Measurements from ENCODE around the gene PRDX3.
A peak's percentile ranks its signal among the peaks of the same experiment; 100 is the strongest.
"Not testable (repeated sequence)": the region's sequence is repeated elsewhere in the genome, so short reads cannot be mapped to it uniquely, and the experiment has no call there.

Gene PRDX3

DNA sequence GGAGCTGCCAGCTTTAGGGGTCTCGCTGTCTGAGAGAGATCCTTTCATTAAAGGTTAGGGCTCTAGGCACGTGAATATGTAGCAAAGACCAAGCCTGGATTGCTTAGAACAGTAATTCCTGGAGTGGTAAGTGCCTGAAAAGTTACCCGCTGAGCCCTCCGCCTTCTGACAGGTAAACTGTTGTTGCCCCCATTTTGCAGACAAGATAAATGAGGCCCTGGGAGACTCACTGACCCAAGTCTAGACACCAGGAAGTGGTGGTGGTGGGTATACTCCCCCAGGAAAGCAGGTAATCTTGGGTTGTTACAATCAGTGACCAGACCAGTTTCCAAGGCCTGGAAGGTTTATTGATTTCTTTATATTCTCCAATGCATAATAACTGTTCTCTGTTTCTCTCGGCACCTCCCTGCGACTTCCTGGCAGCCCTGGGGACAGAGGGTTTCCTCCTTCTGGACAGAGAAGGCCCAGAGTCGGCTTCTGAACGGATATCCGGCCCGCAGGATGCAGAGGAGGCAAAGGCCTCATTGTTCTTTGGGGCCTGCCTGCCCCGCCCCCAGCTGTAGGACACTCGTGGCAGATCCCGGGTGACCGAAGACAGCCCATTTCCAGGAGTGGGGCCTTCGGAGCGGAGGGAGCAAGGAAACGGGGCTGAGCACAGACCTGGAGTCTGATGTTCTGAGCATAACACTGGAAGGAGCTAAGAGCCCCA is 27.4 kb upstream of the PRDX3 start:
- DNase-seq: no peak

GRCh38 chr10:119203006-119203405 is 24.4 kb upstream of the PRDX3 start:
- no peak for DNase-seq

GRCh38 chr10:119201233-119201632 is 22.6 kb upstream of the PRDX3 start:
- peak; percentile 34 for DNase-seq

- peak; percentile 76 for DNase-seq
These were observed 20.8 kb upstream of the PRDX3 start for GRCh38 chr10:119199231-119199992.

- no peak for DNase-seq
These were observed 19.8 kb upstream of the PRDX3 start for GRCh38 chr10:119198438-119198837.

GRCh38 chr10:119197921-119198320 is 19.3 kb upstream of the PRDX3 start:
- DNase-seq: no peak

DNA sequence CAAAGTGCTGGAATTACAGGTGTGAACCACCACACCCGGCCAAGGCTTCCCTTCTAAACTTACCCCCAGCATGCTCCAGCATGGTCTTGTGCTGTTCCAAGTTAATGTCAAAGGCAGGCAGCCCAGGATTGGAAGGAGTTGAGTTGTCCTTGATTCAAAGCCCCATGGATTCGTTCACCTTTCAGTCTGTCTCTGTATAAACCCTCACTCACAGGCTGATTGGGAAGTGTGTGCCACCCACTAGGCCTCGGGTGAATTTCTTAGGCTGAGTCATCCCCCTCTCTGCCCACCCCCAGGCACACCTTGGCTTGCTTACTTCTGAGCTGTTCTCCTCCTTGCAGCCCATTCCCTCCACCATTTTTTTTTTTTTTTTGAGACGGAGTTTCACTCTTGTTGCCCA is 13.3 kb upstream of the PRDX3 start:
- DNase-seq: no peak

DNA sequence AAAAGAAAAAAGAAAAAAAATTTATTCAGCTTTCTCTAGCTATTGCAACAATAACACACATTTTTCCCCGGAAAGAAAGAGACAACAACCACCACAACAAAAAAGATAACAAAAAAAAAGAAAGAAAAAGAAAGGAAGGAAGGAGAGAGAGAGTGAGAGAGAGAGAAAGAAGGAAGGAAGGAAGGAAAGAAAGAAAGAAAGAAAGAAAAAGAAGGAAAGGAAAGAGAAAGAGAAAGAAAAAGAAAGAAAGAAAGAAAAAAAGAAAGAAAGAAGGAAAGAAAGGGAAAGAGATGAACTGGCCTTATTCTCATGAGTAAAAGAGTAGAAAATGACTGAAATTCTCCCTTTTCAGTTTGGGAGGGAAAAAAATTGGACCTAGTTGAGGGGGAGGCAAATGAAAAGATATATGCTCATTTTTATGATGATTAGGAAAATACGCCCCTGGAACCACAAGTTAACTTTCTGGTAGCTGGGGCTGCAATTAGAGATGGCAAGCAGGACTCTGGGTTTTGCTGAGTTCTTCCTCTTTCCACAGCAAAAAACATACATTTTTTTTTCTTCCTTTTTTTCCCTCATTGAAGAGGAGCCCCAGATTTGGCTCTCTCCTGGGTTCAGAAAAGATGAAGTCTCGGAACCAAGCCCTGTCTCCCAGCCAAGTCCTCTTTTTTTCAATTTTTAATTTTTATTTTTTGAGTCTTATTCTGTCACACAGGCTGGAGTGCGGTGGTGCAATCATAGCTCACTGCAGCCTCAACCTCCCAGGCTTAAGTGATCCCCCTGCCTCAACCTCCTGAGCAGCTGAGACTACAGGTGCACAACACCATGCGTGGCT is 12.6 kb upstream of the PRDX3 start:
- no peak for DNase-seq

- no peak for DNase-seq
These were observed 11.7 kb upstream of the PRDX3 start for GRCh38 chr10:119190353-119190752.

DNA sequence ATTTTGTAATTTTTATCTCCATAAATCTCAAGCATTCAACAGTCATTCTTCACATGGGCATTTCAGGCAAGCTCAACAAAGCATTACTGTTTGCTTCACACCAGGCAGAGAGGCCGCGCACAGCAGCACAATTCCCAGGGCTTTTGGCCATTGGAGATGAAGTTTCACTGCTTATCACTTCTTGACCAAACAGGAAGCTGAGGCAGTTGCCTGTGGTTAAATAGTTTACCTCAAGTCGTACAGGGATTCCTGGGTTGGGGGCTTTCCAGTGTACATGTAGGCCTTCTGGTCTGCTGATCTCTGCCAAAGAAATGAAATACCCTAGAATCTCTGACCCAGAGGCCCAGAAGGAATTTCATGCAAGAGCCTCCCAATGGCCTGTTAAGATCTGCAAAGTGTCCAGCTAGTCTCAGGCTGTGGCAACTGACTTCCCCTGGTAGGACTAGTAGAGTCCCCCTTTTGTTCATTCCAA is 11.2 kb upstream of the PRDX3 start:
- DNase-seq: no peak

GRCh38 chr10:119183664-119184412 is 5.2 kb upstream of the PRDX3 start:
- DNase-seq: no peak

- not testable (repeated sequence) for DNase-seq
These were observed 2.3 kb upstream of the PRDX3 start for GRCh38 chr10:119180850-119181400.

GRCh38 chr10:119177708-119178371 is 772 bp downstream of the PRDX3 start:
- no peak for DNase-seq

- no peak for DNase-seq
These were observed 2.4 kb downstream of the PRDX3 start for GRCh38 chr10:119176166-119176565.

GRCh38 chr10:119174109-119174508 is 4.5 kb downstream of the PRDX3 start:
- no peak for DNase-seq

DNA sequence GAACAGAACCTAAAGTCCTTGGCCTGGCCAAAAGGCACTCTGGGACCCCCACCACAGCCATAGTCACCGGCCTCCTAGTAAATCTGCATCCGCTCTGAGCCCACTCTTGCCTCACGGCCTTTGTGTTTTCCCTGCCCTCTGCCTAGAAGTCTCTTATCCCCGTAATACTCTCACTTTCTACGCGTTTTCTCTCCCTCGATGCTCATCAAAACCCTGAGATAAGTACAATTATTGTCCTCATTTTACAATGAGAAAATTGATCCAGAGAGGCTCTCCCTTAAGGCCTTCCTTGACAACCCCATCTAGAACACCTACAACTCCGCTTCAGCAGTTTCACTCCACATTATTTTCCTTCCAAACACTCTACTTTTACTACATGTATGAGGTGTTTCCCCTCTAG is 11.6 kb downstream of the PRDX3 start:
- DNase-seq: no peak

DNA sequence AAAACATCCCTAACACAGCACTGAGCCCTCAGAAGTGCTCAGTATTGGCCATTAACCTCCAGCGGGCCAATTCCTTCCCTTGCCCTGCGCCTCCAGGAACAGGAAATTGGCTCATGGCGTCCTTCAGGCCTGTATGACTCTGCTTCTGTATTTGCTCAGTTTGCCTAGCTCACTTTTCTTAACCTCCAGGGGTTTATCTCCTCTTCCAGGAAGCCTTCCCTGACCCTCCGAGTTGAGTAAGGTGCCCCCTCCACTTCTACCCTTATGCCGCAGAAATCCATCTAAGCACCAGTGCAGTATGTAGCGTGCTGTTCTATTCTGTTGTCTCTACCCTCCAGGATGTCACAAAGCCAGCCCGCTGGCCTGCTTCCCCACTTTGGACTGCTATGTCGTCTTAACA is 12.0 kb downstream of the PRDX3 start:
- DNase-seq: no peak

- DNase-seq: no peak
These were observed 12.5 kb downstream of the PRDX3 start for GRCh38 chr10:119166118-119166500.

- peak; percentile 56 for DNase-seq
These were observed 13.2 kb downstream of the PRDX3 start, which contains the start of gene SFXN4 for GRCh38 chr10:119165171-119166117. Gene SFXN4, minus strand, starts transcription at chr10:119165714. Its CDS starts 67 bp downstream, at chr10:119165647.

DNA sequence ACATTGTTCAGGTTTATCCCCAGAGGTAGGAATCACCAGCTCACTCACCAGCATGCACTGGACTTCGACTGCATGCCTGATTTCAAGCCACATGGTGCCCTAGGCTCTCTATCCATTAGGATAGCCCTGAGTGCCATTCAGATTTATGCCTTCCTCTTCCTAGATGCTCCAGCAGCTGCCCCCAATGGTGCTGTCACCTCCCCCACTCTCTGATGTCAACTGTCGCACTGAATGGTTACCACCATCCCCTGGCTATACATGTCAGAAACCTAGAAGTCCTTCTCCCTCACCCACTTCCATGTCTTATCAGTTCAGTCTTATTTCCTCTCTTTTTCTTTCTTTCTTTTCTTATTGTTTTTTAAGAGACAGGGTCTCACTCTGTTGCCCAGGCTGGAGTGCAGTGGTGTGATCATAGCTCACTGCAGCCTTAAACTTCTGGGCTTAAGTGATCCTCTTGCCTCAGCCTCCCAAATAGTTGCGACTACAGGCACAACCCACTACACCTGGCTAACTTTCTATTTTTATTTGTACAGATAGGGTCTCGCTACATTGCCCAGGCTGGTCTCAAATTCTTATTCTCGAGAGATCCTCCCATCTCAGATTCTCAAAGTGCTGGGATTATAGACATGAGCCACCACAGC is 16.0 kb downstream of the PRDX3 start:
- DNase-seq: no peak

Data from NCI-H2171 treated with DMSO at 0.1 percent for 48 hours (cell line).